Heart right ventricle (tissue), 16 donors: ENCODE results near the gene TLDC2. TPM values are rescaled to one million over a fixed set of nuclear protein-coding genes. Genes with fewer than 3 reads are reported as not detected.

Experiments used
- ATAC-seq, 8 donors: fragments of 200-7000 bp; cut with Tn5 transposase; one replicate each; pipeline ENCODE4 v1.9.1; 2020; ENCODE audit warnings: mild to moderate bottlenecking in 8 of 8, moderate library complexity in 8 of 8, moderate number of reproducible peaks in 1 of 8
- DNase-seq, 2 donors: peaks; one replicate each; pipeline ENCODE4 v3.0.0-alpha.2; 2020
- H3K27ac ChIP-seq, 10 donors: fragments of 200-600 bp; sonication (generic) in 2 of 10; one replicate each; pipeline versions ENCODE4 v1.5.0 to v1.8.0; 2020 to 2022; ENCODE audit warnings: mild to moderate bottlenecking in 3 of 10
- H3K27me3 ChIP-seq, 7 donors: fragments of 200-600 bp; one replicate each; pipeline ENCODE4 v1.8.0; 2021 to 2022; ENCODE audit warnings: mild to moderate bottlenecking in 2 of 7
- H3K36me3 ChIP-seq, 9 donors: fragments of 200-600 bp; sonication (generic) in 1 of 9; one replicate each; pipeline versions ENCODE4 v1.5.0 to v1.8.0; 2020 to 2022; ENCODE audit warnings: mild to moderate bottlenecking in 2 of 9
- H3K4me1 ChIP-seq, 9 donors: fragments of 200-600 bp; sonication (generic) in 1 of 9; one replicate each; pipeline versions ENCODE4 v1.5.0 to v1.8.0; 2020 to 2022; ENCODE audit warnings: mild to moderate bottlenecking in 4 of 9
- H3K4me3 ChIP-seq, 10 donors: fragments of 200-600 bp; sonication (generic) in 2 of 10; one replicate each; pipeline versions ENCODE4 v1.5.0 to v1.8.0; 2020 to 2022; ENCODE audit warnings: mild to moderate bottlenecking in 7 of 10, moderate library complexity in 2 of 10
- H3K9me3 ChIP-seq, 11 donors: fragments of 200-600 bp in 10 of 11; sonication (generic) in 2 of 11; one replicate each; pipeline versions ENCODE4 v1.5.0 to v1.8.0; 2013 to 2022; ENCODE audit warnings: mild to moderate bottlenecking in 2 of 11, control low read depth in 1 of 11, moderate library complexity in 1 of 11
- CTCF ChIP-seq, 9 donors: fragments of 200-600 bp; sonication (generic) in 2 of 9; IDR thresholded peaks; one replicate each; pipeline versions ENCODE4 v1.5.0 to v1.8.0; 2021 to 2022; ENCODE audit warnings: antibody characterized with exemption in 9 of 9, mild to moderate bottlenecking in 5 of 9, moderate library complexity in 1 of 9
- WGBS, 2 donors: extraction: QIAGEN DNeasy Blood & Tissue Kit; methylation state at CpG; one replicate each; pipeline ENCODE4 v1.1.7; 2013; ENCODE audit warnings: inconsistent platforms in 1 of 2; 5-methylcytosine and 5-hydroxymethylcytosine counted together
- intact Hi-C, 10 donors: fragments of 100-400 bp; cut with DNase I; formaldehyde crosslinking; loops; one replicate each; pipeline versions ENCODE4 v1.11.1 to v1.14.2; 2022
- polyA plus RNA-seq, 2 donors: library from polyadenylated mRNA; stranded (reverse); fragments of 200-250 nt; gene quantifications; one replicate each; pipeline ENCODE4 v1.2.3, GENCODE V29; 2013
- total RNA-seq, 10 donors: library from RNA; stranded (reverse); fragmentation: NEBNext Ultra II Directional in 3 of 10; extraction: Animal tissue kit (Norgen Biotek cat#: 25700) in 3 of 10; gene quantifications; one replicate each; pipeline versions ENCODE4 v1.2.1 to v1.2.4, GENCODE V29; 2021 to 2023
- donor health status: Arrhythmogenic right ventricular cardiomyopathy.
- donor health status: ischemic (EF 13 %, LVEDD 7.1; RV severe dilation, severe dysfunction).
- donor health status: healthy with polysubstance abuse.
- donor health status: DM: no; HTN: yes; CAD: no.
- donor health status: DM: no; HTN: no; CAD: no.
- donor health status: ischemic (EF 25% LVEDD 6.9; RV normal size, moderate dysfunction).
- donor health status: ischemic (EF 25% LVEDD 5.7; RV mildly dilated, moderate dysfunction).
- donor health status: healthy.
- donor health status: DM: yes; HTN: yes; CAD: no.
- donor health status: Ischemic cardiomyopathy.
- donor health status: ischemic (EF 35%, LVEDD 5.7; RV mildly dilated, moderate dysfunction).
- donor health status: nonischemic (EF 11% LVEDD 7.7; RV severe dilation, severe dysfunction).
- donor health status: DM: yes; HTN: yes; CAD: no.
- donor health status: PGD.
- donor health status: ischemic (EF 29% LVEDD 5.4; RV normal size, mild dysfunction).
- donor health status: nonischemic (EF 23%, LVEDD 6.1; RV moderate dilation, normal function).

The TLDC2 gene
- total and polyA plus RNA-seq, 12 donors, result 0.01 TPM; not detected in 11

GRCh38 chr20:36919715-36920333 is 43.9 kb downstream of the TLDC2 start:
- TF ChIP-seq CTCF (IDR thresholded peaks at IDR 0.05), result peak; percentile 62 to 94 (median 90)
- intact Hi-C loops, result no loop called here
- H3K36me3 ChIP-seq, result peaks cover 0 to 98% (median 19%) of the 10 kb centered on the region in 9 donors

GRCh38 chr20:36920334-36920730 is 44.4 kb downstream of the TLDC2 start:
- no peak for TF ChIP-seq CTCF (IDR thresholded peaks at IDR 0.05)
- Histone ChIP-seq H3K27me3 (no peaks in the 10 kb centered on the region), H3K36me3 (peaks cover 0 to 98% (median 15%) of the 10 kb centered on the region in 9 donors), H3K4me1 (peaks cover 0 to 7% (median 0%) of the 10 kb centered on the region in 9 donors), H3K27ac (no peak overlapping the region), H3K9me3 (no peaks in the 10 kb centered on the region), H3K4me3 (no peak overlapping the region)
- no peak for DNase-seq
- intact Hi-C loops, result no loop called here
- ATAC-seq, result peak in 1 of 8 donors; percentile 12
- WGBS, 2 donors, result 84 to 93% methylated on average over 8 of the region's 8 CpGs

More at GRCh38 chr20:36919715-36920333, 43.9 kb downstream of the TLDC2 start:
- ATAC-seq (peak in 4 of 8 donors; percentile 42 to 55 (median 46)), DNase-seq (peak in 1 of 2 donors; percentile 35)
- H3K27me3 ChIP-seq, result no peaks in the 10 kb centered on the region
- H3K9me3 ChIP-seq, result no peaks in the 10 kb centered on the region
- H3K27ac ChIP-seq, result no peak overlapping the region
- WGBS, 2 donors, result 6 to 11% methylated on average over 2 of the region's 2 CpGs
- no peak overlapping the region for H3K4me3 ChIP-seq
- peaks cover 0 to 7% (median 0%) of the 10 kb centered on the region in 9 donors for H3K4me1 ChIP-seq

- ATAC-seq, result no peak
- H3K27ac ChIP-seq, result no peak overlapping the region
- intact Hi-C loops, result no loop called here
- H3K4me1 ChIP-seq, result peaks cover 0 to 8% (median 0%) of the 10 kb centered on the region in 9 donors
- H3K36me3 ChIP-seq, result peaks cover 5 to 98% (median 31%) of the 10 kb centered on the region in 9 donors
- DNase-seq, result no peak
- H3K4me3 ChIP-seq, result no peak overlapping the region
- no peak for TF ChIP-seq CTCF (IDR thresholded peaks at IDR 0.05)
- H3K27me3 ChIP-seq, result no peaks in the 10 kb centered on the region
- WGBS, 2 donors, result 86 to 89% methylated on average over 9 of the region's 9 CpGs
- H3K9me3 ChIP-seq, result no peaks in the 10 kb centered on the region
These were observed 48.5 kb downstream of the TLDC2 start for GRCh38 chr20:36924167-36925045.

GRCh38 chr20:36925234-36925633 is 49.3 kb downstream of the TLDC2 start:
- TF ChIP-seq CTCF (IDR thresholded peaks at IDR 0.05), result no peak
- DNase-seq (no peak), ATAC-seq (no peak)
- Histone ChIP-seq H3K4me1 (peaks cover 0 to 15% (median 0%) of the 10 kb centered on the region in 9 donors), H3K4me3 (no peak overlapping the region), H3K9me3 (no peaks in the 10 kb centered on the region), H3K36me3 (peaks cover 5 to 100% (median 40%) of the 10 kb centered on the region in 9 donors), H3K27me3 (no peaks in the 10 kb centered on the region), H3K27ac (no peak overlapping the region)
- intact Hi-C loops, result no loop called here
- 83 to 88% methylated on average over 2 of the region's 2 CpGs for WGBS, 2 donors
